A549 (cell line): ENCODE data around the gene AWAT2.

Experiments
- CBX8 ChIP-seq: fragments of 200-600 bp; sonication (generic); IDR thresholded peaks from 2 replicates; pipeline ENCODE4 v1.6.1; 2016
- MAX ChIP-seq: IDR thresholded peaks from 2 replicates; pipeline ENCODE4 v1.6.1; 2012
- POLR2A ChIP-seq: IDR thresholded peaks from 2 replicates; pipeline ENCODE4 v1.6.1; 2012; ENCODE audit warnings: mild to moderate bottlenecking, low read length
- POLR2AphosphoS2 ChIP-seq: conservative IDR thresholded peaks from 2 replicates; pipeline ENCODE4 v1.6.1; 2012; ENCODE audit warnings: low read length, improper control_type of control experiment, inconsistent platforms
- RARB ChIP-seq: fragments of 250-450 bp; sonication (Bioruptor Pico); IDR thresholded peaks from 2 replicates; pipeline ENCODE4 v1.8.0; 2021; ENCODE audit warnings: mild to moderate bottlenecking, moderate library complexity
- TF ChIP-seq, protein P1 (sequence below): fragments of >200 bp; sonication (Bioruptor Twin); formaldehyde crosslinking; IDR thresholded peaks from 3 replicates; pipeline ENCODE4 v1.5.1; 2016

- TF ChIP-seq POLR2A: no peak
- no peak for TF ChIP-seq POLR2AphosphoS2
- no peak for TF ChIP-seq RARB (CRISPR knock-in tag)
- TF ChIP-seq CBX8: no peak
- TF ChIP-seq MAX: no peak
- TF ChIP-seq, protein P1, sequence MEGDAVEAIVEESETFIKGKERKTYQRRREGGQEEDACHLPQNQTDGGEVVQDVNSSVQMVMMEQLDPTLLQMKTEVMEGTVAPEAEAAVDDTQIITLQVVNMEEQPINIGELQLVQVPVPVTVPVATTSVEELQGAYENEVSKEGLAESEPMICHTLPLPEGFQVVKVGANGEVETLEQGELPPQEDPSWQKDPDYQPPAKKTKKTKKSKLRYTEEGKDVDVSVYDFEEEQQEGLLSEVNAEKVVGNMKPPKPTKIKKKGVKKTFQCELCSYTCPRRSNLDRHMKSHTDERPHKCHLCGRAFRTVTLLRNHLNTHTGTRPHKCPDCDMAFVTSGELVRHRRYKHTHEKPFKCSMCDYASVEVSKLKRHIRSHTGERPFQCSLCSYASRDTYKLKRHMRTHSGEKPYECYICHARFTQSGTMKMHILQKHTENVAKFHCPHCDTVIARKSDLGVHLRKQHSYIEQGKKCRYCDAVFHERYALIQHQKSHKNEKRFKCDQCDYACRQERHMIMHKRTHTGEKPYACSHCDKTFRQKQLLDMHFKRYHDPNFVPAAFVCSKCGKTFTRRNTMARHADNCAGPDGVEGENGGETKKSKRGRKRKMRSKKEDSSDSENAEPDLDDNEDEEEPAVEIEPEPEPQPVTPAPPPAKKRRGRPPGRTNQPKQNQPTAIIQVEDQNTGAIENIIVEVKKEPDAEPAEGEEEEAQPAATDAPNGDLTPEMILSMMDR: peak; percentile 16; the same call in 1 of the 3 replicates
Measured at GRCh38 chrX:70096052-70096451, 46.3 kb upstream of the AWAT2 start.
